Liver (tissue), 9 donors: ENCODE data around the gene AFF4. TPM values are rescaled to one million over a fixed set of nuclear protein-coding genes. Genes with fewer than 3 reads are reported as not detected.

Source experiments
- DNase-seq: peaks from one replicate; pipeline ENCODE4 v3.0.0-alpha.2; 2017; ENCODE audit warnings: low spot score
- H3K27ac ChIP-seq, 2 donors: one replicate each; pipeline ENCODE4 v1.7.0; 2013; ENCODE audit warnings: inconsistent platforms in 2 of 2, low read length in 2 of 2, control low read depth in 1 of 2, low read depth in 1 of 2, mild to moderate bottlenecking in 1 of 2
- H3K27me3 ChIP-seq, 4 donors: one replicate each; pipeline versions ENCODE4 v1.6.1 to v1.7.0; 2013; ENCODE audit warnings: low read length in 3 of 4, inconsistent platforms in 1 of 4, mild to moderate bottlenecking in 1 of 4, moderate library complexity in 1 of 4; ENCODE audit not compliant: control insufficient read depth in 4 of 4, insufficient read depth in 4 of 4
- H3K36me3 ChIP-seq, 4 donors: one replicate each; pipeline versions ENCODE4 v1.6.1 to v1.7.0; 2013; ENCODE audit warnings: low read length in 3 of 4, mild to moderate bottlenecking in 3 of 4, low read depth in 1 of 4, moderate library complexity in 1 of 4; ENCODE audit not compliant: control insufficient read depth in 4 of 4, insufficient read depth in 3 of 4
- H3K4me1 ChIP-seq, 4 donors: one replicate each; pipeline versions ENCODE4 v1.6.1 to v1.7.0; 2013; ENCODE audit warnings: low read length in 3 of 4, mild to moderate bottlenecking in 3 of 4, moderate library complexity in 1 of 4; ENCODE audit not compliant: control insufficient read depth in 4 of 4, insufficient read depth in 4 of 4
- H3K4me3 ChIP-seq, 3 donors: one replicate each; pipeline versions ENCODE4 v1.6.1 to v1.7.0; 2013; ENCODE audit warnings: low read length in 3 of 3, control low read depth in 1 of 3, low read depth in 1 of 3, mild to moderate bottlenecking in 1 of 3
- H3K9ac ChIP-seq, 2 donors: one replicate each; pipeline ENCODE4 v1.7.0; 2013; ENCODE audit warnings: low read length in 2 of 2, mild to moderate bottlenecking in 2 of 2, moderate library complexity in 2 of 2, control low read depth in 1 of 2, low read depth in 1 of 2
- H3K9me3 ChIP-seq, 4 donors: one replicate each; pipeline versions ENCODE4 v1.6.1 to v1.7.0; 2013; ENCODE audit warnings: low read length in 3 of 4; ENCODE audit not compliant: control insufficient read depth in 4 of 4
- EGR1 ChIP-seq, 2 donors: IDR thresholded peaks; 2 replicates each; pipeline ENCODE4 v1.6.1; 2016 to 2018; ENCODE audit warnings: antibody characterized with exemption in 2 of 2, low read depth in 2 of 2
- FOXA1 ChIP-seq: IDR thresholded peaks from 2 replicates; pipeline ENCODE4 v1.6.1; 2016; ENCODE audit warnings: antibody characterized with exemption
- FOXA2 ChIP-seq: IDR thresholded peaks from 2 replicates; pipeline ENCODE4 v1.6.1; 2016; ENCODE audit warnings: antibody characterized with exemption
- GABPA ChIP-seq, 2 donors: IDR thresholded peaks in 1 of 2; conservative IDR thresholded peaks in 1 of 2; 2 replicates each; pipeline ENCODE4 v1.6.1; 2016; ENCODE audit warnings: antibody characterized with exemption in 2 of 2, mild to moderate bottlenecking in 1 of 2, moderate library complexity in 1 of 2
- HNF4A ChIP-seq, 2 donors: conservative IDR thresholded peaks; 2 replicates each; pipeline ENCODE4 v1.6.1; 2016; ENCODE audit warnings: antibody characterized with exemption in 2 of 2, mild to moderate bottlenecking in 2 of 2
- HNF4G ChIP-seq: IDR thresholded peaks from 2 replicates; pipeline ENCODE4 v1.6.1; 2016; ENCODE audit warnings: antibody characterized with exemption
- JUND ChIP-seq, 2 donors: IDR thresholded peaks; 2 replicates each; pipeline ENCODE4 v1.6.1; 2016; ENCODE audit warnings: antibody characterized with exemption in 2 of 2
- RAD21 ChIP-seq, 2 donors: IDR thresholded peaks; 2 replicates each; pipeline ENCODE4 v1.6.1; 2016; ENCODE audit warnings: antibody characterized with exemption in 2 of 2, mild to moderate bottlenecking in 2 of 2
- REST ChIP-seq: IDR thresholded peaks from 2 replicates; pipeline ENCODE4 v1.6.1; 2016; ENCODE audit warnings: antibody characterized with exemption, mild to moderate bottlenecking
- RXRA ChIP-seq, 2 donors: IDR thresholded peaks; 2 replicates each; pipeline ENCODE4 v1.6.1; 2017 to 2018; ENCODE audit warnings: antibody characterized with exemption in 2 of 2, mild to moderate bottlenecking in 1 of 2
- TAF1 ChIP-seq: conservative IDR thresholded peaks from 2 replicates; pipeline ENCODE4 v1.6.1; 2016; ENCODE audit warnings: antibody characterized with exemption, mild to moderate bottlenecking
- YY1 ChIP-seq: IDR thresholded peaks from 2 replicates; pipeline ENCODE4 v1.6.1; 2016; ENCODE audit warnings: antibody characterized with exemption, mild to moderate bottlenecking
- WGBS: extraction: QIAGEN DNeasy Blood & Tissue Kit; methylation state at CpG from one replicate; pipeline ENCODE4 v1.1.7; 2013; 5-methylcytosine and 5-hydroxymethylcytosine counted together
- polyA plus RNA-seq, 2 donors: library from polyadenylated mRNA; stranded (reverse) in 1 of 2; unstranded in 1 of 2; fragments of 200-250 nt in 1 of 2; fragments of >200 nt in 1 of 2; fragmentation: Nextera tagmentation in 1 of 2; extraction: Ambion mirVana in 1 of 2; gene quantifications; one replicate each; pipeline versions ENCODE4 v1.2.1 to v1.2.3, GENCODE V29; 2013 to 2015
- total RNA-seq, 2 donors: library from RNA; depleted of rRNA; stranded (reverse); fragments of >200 nt; gene quantifications; one replicate each; pipeline ENCODE4 v1.2.3, GENCODE V29; 2014
- TF ChIP-seq, protein P1 (sequence below): fragments of 150-350 bp; IDR thresholded peaks from 2 replicates; pipeline ENCODE4 v1.5.1; 2017; ENCODE audit warnings: improper control_type of control experiment, low read depth, low read length; ENCODE audit not compliant: missing input control
- TF ChIP-seq, protein P2 (sequence below): IDR thresholded peaks from 2 replicates; pipeline ENCODE4 v1.6.1; 2016; ENCODE audit warnings: antibody characterized with exemption
- TF ChIP-seq, protein P3 (sequence below): IDR thresholded peaks from 2 replicates; pipeline ENCODE4 v1.6.1; 2016; ENCODE audit warnings: antibody characterized with exemption
- TF ChIP-seq, protein P4 (sequence below): IDR thresholded peaks from 2 replicates; pipeline ENCODE4 v1.6.1; 2016; ENCODE audit warnings: antibody characterized with exemption
- donor health status: healthy.
- donor health status: healthy.
- donor health status: healthy.
- donor health status: healthy.
- donor health status: healthy.

AFF4 gene
- total and polyA plus RNA-seq, 4 donors, result 5.5 to 19.1 (median 16.9) TPM

DNA sequence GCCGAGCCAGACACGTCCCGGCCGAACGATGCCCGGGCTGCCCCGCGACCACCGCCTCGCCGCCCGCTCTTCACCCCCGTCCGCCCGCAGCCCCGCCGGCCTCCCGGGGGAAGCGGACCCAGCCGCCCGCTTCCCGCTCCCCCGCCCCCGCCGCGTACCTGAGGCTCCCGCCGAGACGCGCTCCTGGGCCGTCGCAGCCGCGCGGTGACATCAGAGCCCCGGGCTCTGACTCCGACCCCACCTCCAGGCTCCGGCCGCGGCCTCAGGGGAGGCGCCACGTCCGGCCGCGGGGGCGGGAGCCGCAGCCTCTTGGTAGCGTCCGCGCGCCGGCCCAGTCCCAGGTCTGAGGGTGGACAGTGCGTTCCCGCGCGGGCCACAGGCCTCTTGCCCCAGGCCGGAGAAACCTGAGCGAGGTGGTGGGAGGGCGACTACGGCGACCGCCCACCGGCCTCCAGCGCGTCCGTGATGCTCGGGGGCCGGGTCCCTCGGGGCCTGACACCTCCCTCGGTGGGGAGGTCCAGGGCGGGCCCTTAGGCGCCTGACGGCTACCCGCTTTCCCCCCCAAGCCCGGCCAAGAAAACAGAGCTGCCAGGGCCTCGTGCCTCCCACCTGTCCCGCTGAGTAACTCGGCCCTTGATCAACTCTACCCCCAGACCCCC is 132.9 kb downstream of the AFF4 start, which contains the start of gene SHROOM1 (continued):
- TF ChIP-seq, protein P1, sequence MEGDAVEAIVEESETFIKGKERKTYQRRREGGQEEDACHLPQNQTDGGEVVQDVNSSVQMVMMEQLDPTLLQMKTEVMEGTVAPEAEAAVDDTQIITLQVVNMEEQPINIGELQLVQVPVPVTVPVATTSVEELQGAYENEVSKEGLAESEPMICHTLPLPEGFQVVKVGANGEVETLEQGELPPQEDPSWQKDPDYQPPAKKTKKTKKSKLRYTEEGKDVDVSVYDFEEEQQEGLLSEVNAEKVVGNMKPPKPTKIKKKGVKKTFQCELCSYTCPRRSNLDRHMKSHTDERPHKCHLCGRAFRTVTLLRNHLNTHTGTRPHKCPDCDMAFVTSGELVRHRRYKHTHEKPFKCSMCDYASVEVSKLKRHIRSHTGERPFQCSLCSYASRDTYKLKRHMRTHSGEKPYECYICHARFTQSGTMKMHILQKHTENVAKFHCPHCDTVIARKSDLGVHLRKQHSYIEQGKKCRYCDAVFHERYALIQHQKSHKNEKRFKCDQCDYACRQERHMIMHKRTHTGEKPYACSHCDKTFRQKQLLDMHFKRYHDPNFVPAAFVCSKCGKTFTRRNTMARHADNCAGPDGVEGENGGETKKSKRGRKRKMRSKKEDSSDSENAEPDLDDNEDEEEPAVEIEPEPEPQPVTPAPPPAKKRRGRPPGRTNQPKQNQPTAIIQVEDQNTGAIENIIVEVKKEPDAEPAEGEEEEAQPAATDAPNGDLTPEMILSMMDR, result no peak
- TF ChIP-seq FOXA2 (no peak), RXRA (IDR thresholded peaks at IDR 0.05) (peak in 1 of 2 donors; percentile 23)

DNA sequence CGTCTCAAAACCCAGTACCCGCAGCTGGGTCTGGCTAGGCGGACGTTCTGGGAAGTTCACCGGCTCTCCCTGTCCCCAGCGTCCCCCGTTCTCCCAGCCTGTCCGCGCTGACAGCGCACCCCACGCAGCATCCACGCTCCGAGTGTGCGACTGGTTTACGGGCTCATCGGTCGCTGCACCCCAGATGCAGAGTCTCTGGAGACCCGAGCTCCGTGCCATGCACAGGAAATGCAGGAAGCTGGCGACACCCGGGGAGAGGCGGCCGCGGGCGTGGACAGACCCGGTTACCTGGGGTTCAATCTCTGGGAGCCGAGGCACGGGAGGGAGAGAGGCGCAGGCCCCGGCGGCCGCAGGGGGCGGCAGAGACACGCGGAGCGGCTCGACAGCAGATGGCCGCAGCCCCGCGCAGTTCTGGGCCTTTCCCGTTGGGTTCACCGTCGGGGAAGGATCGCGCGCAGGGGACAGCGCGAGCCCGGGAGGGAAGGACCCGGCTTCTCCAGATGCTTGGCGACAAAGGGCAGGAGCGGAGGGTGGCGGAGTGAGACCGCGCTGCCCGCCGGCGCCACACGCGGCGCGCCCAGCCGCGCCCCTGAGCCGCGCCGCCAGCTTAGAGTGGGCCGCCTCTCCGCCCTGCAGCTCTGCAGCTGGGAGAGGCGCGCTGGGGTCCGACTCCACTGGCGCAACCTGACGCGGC is 133.5 kb downstream of the AFF4 start:
- Histone ChIP-seq H3K27ac (peak overlapping the region; percentile 94 to 96), H3K9ac (peak overlapping the region; percentile 88 to 93), H3K4me1 (peaks cover 0 to 37% (median 23%) of the 10 kb centered on the region in 4 donors), H3K4me3 (peak overlapping the region; percentile 80 to 91 (median 83)), H3K27me3 (no peaks in the 10 kb centered on the region), H3K9me3 (no peaks in the 10 kb centered on the region), H3K36me3 (peaks cover 0 to 8% (median 6%) of the 10 kb centered on the region in 4 donors)
- 2% methylated on average over 75 of the region's 75 CpGs for WGBS
- DNase-seq, result peak; percentile 75
- no peak for TF ChIP-seq HNF4A (conservative IDR thresholded peaks at IDR 0.05)
- TF ChIP-seq GABPA (IDR thresholded peaks at IDR 0.05 in 1 of 2, conservative IDR thresholded peaks at IDR 0.05 in 1 of 2), result no peak
- no peak for TF ChIP-seq FOXA2
- no peak for TF ChIP-seq RXRA (IDR thresholded peaks at IDR 0.05)
- peak; percentile 47 for TF ChIP-seq TAF1
- TF ChIP-seq, protein P2, sequence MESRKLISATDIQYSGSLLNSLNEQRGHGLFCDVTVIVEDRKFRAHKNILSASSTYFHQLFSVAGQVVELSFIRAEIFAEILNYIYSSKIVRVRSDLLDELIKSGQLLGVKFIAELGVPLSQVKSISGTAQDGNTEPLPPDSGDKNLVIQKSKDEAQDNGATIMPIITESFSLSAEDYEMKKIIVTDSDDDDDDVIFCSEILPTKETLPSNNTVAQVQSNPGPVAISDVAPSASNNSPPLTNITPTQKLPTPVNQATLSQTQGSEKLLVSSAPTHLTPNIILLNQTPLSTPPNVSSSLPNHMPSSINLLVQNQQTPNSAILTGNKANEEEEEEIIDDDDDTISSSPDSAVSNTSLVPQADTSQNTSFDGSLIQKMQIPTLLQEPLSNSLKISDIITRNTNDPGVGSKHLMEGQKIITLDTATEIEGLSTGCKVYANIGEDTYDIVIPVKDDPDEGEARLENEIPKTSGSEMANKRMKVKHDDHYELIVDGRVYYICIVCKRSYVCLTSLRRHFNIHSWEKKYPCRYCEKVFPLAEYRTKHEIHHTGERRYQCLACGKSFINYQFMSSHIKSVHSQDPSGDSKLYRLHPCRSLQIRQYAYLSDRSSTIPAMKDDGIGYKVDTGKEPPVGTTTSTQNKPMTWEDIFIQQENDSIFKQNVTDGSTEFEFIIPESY, result no peak
- TF ChIP-seq, protein P3, sequence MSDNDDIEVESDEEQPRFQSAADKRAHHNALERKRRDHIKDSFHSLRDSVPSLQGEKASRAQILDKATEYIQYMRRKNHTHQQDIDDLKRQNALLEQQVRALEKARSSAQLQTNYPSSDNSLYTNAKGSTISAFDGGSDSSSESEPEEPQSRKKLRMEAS, result no peak
- no peak for TF ChIP-seq HNF4G
- no peak for TF ChIP-seq YY1
- peak; percentile 78 to 85 for TF ChIP-seq RAD21 (IDR thresholded peaks at IDR 0.05)
- TF ChIP-seq, protein P1, result peak; percentile 83
- no peak for TF ChIP-seq REST
- TF ChIP-seq EGR1 (IDR thresholded peaks at IDR 0.05; ENCODE audit: low read depth in 2 of 2), result no peak
- no peak for TF ChIP-seq FOXA1
- TF ChIP-seq, protein P4, sequence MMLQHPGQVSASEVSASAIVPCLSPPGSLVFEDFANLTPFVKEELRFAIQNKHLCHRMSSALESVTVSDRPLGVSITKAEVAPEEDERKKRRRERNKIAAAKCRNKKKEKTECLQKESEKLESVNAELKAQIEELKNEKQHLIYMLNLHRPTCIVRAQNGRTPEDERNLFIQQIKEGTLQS, result no peak
- TF ChIP-seq JUND (IDR thresholded peaks at IDR 0.05), result no peak
